ENCODE measurements around the gene ZFP90.
A peak's percentile ranks its signal among the peaks of the same experiment; 100 is the strongest.

The ZFP90 gene

DNA sequence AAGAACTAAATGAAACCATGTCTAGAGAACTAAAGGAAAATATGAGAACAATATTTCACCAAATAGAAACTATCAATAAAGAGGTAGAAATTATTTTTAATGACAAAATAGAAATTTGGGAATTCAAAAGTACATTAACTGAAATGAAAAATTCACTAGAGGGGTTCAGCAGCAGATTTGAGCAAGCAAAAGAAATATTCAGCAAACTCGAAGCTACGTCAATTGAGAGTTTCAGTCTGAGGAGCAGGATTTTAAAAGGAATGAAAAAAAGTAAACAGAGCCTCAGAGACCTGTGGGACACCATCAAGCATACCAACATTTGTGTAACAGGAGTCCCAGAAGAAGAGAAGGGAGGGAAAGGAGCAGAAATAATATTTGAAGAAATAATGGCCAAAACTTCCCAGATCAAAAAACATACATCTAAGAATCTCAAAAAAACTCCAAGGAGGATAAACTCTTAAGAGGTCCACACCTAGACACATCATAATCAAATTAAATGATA lies 38.3 kb downstream of the ZFP90 start:
- no peak for DNase-seq (ENCODE audit: low read depth in 3 of 3)

DNA sequence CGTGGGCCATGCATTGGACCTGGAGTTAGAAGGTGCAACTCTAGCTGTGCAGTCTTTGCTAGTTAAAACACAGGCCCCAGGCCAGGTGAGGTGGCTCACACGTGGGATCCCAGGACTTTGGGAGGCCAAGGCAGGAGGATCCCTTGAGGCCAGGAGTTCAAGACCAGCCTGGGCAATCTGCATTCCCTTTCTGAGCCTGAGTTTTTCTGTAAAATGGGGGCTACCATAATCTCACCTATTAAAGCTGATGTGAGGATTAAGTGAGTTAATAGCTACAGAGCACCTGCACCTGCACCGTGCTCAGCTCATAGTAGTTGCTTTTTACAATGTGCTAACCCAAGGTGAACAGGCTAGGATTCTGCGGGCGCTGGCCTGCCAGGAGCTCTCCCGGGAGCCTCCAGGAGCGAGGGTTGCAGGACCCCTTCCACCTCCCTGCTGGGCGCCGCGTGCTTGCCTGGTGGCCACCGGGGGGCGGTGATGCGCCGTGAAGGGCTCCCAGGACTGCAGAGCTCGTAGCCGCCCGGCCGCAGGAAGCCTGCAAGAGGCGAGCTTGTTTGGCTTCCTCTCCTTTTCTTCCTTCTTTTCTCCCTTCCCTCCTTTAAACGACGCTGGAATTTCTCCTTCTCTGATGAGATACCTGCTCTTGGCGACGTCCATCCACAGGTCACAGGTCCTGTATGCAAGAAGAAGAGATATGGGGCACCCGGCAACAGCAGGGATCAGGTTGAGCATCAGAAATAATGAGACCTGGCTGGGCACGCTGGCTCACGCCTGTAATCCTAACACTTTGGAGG lies 51.3 kb downstream of the ZFP90 start:
- DNase-seq (ENCODE audit: low read depth in 3 of 3): peak; percentile 10 to 40 (median 25)

DNA sequence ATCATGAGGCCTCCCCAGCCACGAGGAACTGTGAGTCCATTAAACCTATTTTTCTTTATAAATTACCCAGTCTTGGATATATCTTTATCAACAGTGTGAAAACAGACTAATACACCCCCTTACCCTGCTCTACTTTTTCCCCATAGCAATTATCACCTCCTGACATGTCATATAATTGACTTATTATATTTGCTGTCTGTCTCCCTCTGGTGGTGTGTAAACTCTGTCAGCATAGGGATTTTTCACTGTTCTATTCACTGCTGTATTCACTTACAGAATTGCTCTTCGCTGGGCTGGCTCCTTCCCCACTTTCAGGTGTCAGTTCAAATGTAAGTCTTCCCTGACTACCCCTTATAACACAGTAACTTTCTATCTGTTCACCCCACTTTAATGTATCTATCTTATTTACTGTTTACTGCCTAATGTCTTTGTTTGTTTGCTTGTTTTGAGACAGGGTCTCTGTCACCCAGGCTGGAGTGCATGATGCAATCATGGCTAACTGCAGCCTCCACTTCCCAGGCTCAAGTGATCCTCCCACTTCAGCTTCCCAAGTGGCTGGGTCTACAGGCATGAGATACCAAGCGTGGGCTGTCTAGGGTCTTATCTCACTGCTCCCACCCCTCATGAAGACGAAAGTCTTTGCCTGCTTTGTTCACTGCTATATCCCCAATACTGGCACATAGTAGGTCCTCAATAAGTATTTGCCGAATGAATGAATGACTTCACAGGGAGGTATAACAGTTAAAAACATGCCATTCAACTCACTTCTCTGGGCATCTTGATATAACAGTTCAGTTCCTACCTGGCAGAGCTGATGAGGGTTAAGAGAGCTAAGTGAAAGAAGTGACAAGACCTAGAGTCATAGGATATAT lies 53.6 kb downstream of the ZFP90 start:
- DNase-seq (ENCODE audit: low read depth in 3 of 3): no peak

DNA sequence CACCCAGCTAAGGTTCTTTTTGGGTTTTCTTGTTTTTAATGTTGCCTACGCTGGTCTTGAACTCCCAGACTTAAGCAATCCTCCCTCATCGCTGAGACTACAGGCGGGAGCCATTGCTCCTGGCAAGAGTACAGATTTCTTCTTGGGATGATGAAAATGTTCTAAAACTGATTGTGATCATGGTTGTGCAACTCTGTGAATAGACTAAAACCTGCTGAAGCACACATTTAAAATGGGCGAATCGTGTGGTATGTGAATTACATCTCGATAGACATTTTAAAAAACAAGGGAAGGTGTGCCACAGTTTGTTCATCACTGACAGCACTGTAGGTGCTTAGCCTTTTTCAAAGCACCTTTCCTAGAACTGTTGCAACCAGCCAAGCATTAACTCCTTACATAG lies 57.2 kb downstream of the ZFP90 start:
- DNase-seq (ENCODE audit: low read depth in 3 of 3): no peak

DNA sequence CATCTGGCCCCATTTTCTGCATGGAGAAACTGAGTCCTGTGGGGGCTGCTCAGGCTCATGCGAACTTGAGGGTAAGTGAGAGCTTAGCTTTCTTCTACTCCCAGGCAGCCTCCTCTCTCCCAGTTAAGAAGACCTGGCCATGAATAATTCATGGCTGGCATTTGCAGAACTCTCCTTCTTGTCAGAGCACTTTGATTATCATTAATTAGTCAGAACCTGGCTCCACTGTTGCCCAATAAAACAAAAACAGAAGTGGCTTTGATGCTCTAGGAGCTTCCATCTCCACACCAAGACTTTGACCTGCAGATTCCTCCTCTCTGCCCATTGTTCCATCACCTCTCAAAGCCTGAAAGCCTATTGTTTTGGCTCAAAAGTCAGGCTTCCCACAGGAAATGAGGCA lies 60.5 kb downstream of the ZFP90 start:
- no peak for DNase-seq (ENCODE audit: low read depth in 3 of 3)

DNA sequence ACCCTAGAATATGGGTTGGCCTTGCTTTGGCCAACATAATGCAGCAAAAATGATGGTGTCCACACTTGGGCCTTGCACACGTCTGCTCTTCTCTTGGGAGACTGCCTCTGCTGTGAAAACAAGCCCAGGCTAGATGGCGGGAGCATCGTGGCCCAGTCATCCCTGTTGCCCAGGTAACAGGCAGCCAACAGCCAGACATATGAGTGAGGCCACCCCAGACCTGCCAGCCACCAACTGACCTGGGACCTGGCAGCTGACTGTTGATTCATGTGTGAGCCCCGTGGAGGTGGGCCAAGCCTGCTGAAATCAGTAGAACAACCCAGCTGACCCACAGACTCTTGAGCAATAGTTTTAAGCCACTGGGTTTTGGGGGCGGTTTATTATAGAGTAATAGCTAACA lies 66.7 kb downstream of the ZFP90 start:
- no peak for DNase-seq (ENCODE audit: low read depth in 3 of 3)

DNA sequence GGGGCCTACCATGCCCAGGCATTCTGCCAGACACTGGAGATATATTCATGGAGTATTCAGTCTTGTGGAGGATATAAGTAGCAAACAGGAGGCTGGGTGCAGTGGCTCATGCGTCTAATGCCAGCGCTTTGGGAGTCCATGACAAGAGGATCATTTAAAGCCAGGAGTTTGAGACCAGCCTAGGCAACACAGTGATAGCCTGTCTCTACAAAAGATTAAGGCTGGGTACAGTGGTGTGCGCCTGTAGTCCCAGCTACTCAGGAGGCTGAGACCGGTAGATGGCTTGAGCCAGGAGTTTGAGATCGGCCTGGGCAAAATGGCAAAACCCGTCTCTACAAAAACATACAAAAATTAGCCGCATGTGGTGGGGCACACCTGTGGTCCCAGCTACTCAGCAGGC lies 68.4 kb downstream of the ZFP90 start:
- no peak for DNase-seq (ENCODE audit: low read depth in 3 of 3)

DNA sequence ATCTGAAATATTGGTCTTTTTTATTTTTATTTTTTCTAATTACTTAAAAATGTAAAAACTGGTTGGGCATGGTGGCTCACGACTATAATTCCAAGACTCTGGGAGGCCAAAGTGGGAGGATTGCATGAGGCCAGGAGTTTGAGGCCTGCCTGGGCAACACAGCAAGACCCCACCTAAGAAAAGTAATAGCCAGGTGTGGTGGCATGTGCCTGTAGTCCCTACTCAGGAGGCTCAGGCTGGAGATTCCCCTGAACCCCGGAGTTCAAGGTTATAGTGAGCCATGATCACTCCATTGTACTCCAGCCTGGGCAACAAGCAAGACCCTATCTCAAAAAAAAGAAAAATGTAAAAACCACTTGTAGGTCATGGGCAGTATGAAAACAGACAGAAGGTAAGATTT lies 69.2 kb downstream of the ZFP90 start:
- no peak for DNase-seq (ENCODE audit: low read depth in 3 of 3)

DNA sequence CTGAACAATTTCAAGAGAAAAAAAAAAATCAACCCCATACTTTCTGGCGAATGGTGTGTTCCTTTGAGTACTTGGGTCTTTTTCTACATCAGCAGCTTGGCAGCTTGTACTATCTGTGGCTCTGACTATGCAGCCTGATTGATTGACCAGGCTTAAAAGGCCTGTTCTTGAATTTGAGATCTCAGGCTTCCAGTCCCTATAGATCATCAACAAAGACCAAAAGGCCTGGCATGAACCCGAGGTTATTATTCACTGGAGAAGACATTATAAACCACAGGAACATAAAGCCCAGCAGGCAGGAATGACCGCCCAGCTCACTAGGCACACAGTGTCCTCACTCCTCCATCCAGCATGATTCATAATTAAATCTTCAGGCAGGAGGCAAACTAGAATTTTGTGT lies 73.9 kb downstream of the ZFP90 start:
- no peak for DNase-seq (ENCODE audit: low read depth in 3 of 3)

DNA sequence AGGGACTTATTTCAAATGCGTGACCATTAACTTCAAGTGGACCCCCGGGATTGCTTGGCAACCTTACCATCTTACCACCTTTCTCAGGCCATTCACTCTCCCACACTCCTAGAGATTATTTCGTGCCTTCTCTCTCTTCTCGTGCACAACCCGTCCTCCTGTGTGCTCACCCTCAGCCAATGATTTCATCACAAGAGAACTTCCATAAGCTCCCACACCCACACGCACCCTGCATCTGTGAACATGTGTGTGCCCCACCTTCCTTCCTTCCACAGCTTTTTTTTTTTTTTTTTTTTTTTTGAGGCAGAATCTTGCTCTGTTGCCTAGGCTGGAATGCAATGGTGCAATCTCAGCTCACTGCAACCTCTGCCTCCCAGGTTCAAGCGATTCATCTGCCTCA lies 78.6 kb downstream of the ZFP90 start:
- no peak for DNase-seq (ENCODE audit: low read depth in 3 of 3)

All from stimulated activated CD4-positive, alpha-beta T cell treated with anti-CD3 and anti-CD28 coated beads, TNF-alpha, amount 100 ng/mL, for 4 hours (primary cell).